Left renal cortex interstitium (tissue), 4 donors: ENCODE measurements around the gene TNFRSF4. TPM values are rescaled to one million over a fixed set of nuclear protein-coding genes. Genes with fewer than 3 reads are reported as not detected.
"Not testable (repeated sequence)": the region's sequence is repeated elsewhere in the genome, so short reads cannot be mapped to it uniquely, and the experiment has no call there.

Experiments
- DNase-seq, 4 donors: peaks; one replicate each; pipeline ENCODE4 v3.0.0-alpha.2; 2013; ENCODE audit warnings: low read depth in 4 of 4, low spot score in 2 of 4, missing footprints in 1 of 4
- polyA plus RNA-seq, 4 donors: library from polyadenylated mRNA; unstranded; fragments of 120-200 nt; gene quantifications; one replicate each; pipeline ENCODE4 v1.2.1, GENCODE V29; 2013; ENCODE audit not compliant: insufficient read length in 4 of 4

TNFRSF4 gene
- 1 to 10 TPM; 1.7 to 3.1 (median 2.0) TPM for polyA plus RNA-seq

- DNase-seq: no peak
Observed at GRCh38 chr1:1213345-1214265, at the start of gene TNFRSF4. TNFRSF4 (minus strand) TSS chr1:1214153; CDS start chr1:1214127, 26 bp downstream.

- DNase-seq: no peak
Observed at GRCh38 chr1:1262758-1263157, 48.8 kb upstream of the TNFRSF4 start.

GRCh38 chr1:1262071-1262470 lies 48.1 kb upstream of the TNFRSF4 start:
- no peak for DNase-seq

- DNase-seq: no peak
Observed at GRCh38 chr1:1260843-1261560, 47.0 kb upstream of the TNFRSF4 start.

GRCh38 chr1:1259951-1260600 lies 46.1 kb upstream of the TNFRSF4 start:
- no peak for DNase-seq

- no peak for DNase-seq
Observed at GRCh38 chr1:1259540-1259939, 45.6 kb upstream of the TNFRSF4 start.

- no peak for DNase-seq
Observed at GRCh38 chr1:1259119-1259488, 45.2 kb upstream of the TNFRSF4 start.

- DNase-seq: no peak
Observed at GRCh38 chr1:1256956-1257871, 43.3 kb upstream of the TNFRSF4 start.

GRCh38 chr1:1255611-1256010 lies 41.7 kb upstream of the TNFRSF4 start:
- DNase-seq: no peak

- no peak for DNase-seq
Observed at GRCh38 chr1:1255078-1255477, 41.1 kb upstream of the TNFRSF4 start.

GRCh38 chr1:1254667-1254998 lies 40.7 kb upstream of the TNFRSF4 start:
- no peak for DNase-seq

- DNase-seq: no peak
Observed at GRCh38 chr1:1253972-1254666, 40.2 kb upstream of the TNFRSF4 start.

- no peak for DNase-seq
Observed at GRCh38 chr1:1253314-1253713, 39.4 kb upstream of the TNFRSF4 start.

GRCh38 chr1:1250786-1251284 lies 36.9 kb upstream of the TNFRSF4 start:
- DNase-seq: no peak

GRCh38 chr1:1248009-1248913 lies 34.3 kb upstream of the TNFRSF4 start:
- not testable (repeated sequence) for DNase-seq

GRCh38 chr1:1247341-1247913 lies 33.5 kb upstream of the TNFRSF4 start:
- no peak for DNase-seq

GRCh38 chr1:1246577-1247340 lies 32.8 kb upstream of the TNFRSF4 start, which contains the start of gene C1QTNF12:
C1QTNF12 (minus strand) TSS chr1:1246722; CDS start chr1:1246690, 32 bp downstream.
- DNase-seq: no peak
